Measurements from ENCODE around the gene WEE2.

- TF ChIP-seq EGR1 (IDR thresholded peaks at IDR 0.05; ENCODE audit: low read depth) = no peak
- no peak for TF ChIP-seq POLR2A (IDR thresholded peaks at IDR 0.05; ENCODE audit: borderline replicate concordance, extremely low read depth, insufficient read depth, insufficient read length)
- no peak for TF ChIP-seq CTCF (IDR thresholded peaks at IDR 0.05 in 2 of 3, conservative IDR thresholded peaks at IDR 0.05 in 1 of 3; ENCODE audit: borderline replicate concordance in 1 of 3, insufficient read depth in 1 of 3, low read depth in 2 of 3, low read length in 2 of 3)
- no peak for TF ChIP-seq EZH2 (IDR thresholded peaks at IDR 0.05)
- TF ChIP-seq SRF (IDR thresholded peaks at IDR 0.05; ENCODE audit: low read depth) = no peak
- TF ChIP-seq POLR2AphosphoS5 (IDR thresholded peaks at IDR 0.05; ENCODE audit: low read depth, low read length) = no peak
- TF ChIP-seq ZNF274 (IDR thresholded peaks at IDR 0.05; ENCODE audit: low read depth, low read length) = no peak
- no peak for TF ChIP-seq MAX (IDR thresholded peaks at IDR 0.05)
- TF ChIP-seq YY1 (IDR thresholded peaks at IDR 0.05; ENCODE audit: extremely low read depth, insufficient replicate concordance, low read depth, low read length) = no peak
- TF ChIP-seq SP1 (IDR thresholded peaks at IDR 0.05; ENCODE audit: low read depth) = no peak
- no peak for TF ChIP-seq SIN3A (IDR thresholded peaks at IDR 0.05; ENCODE audit: low read depth)
These were observed 21.5 kb upstream of the WEE2 start for GRCh38 chr7:141686670-141687069.
